Activated CD4-positive, CD25-positive, alpha-beta regulatory T cell (primary cell): ENCODE results near the gene SHANK2.

Experiments used
- DNase-seq, 4 experiments: peaks; one replicate each; lab custom pipeline; 2025; lab: John Stamatoyannopoulos, UW

SHANK2 gene

DNA sequence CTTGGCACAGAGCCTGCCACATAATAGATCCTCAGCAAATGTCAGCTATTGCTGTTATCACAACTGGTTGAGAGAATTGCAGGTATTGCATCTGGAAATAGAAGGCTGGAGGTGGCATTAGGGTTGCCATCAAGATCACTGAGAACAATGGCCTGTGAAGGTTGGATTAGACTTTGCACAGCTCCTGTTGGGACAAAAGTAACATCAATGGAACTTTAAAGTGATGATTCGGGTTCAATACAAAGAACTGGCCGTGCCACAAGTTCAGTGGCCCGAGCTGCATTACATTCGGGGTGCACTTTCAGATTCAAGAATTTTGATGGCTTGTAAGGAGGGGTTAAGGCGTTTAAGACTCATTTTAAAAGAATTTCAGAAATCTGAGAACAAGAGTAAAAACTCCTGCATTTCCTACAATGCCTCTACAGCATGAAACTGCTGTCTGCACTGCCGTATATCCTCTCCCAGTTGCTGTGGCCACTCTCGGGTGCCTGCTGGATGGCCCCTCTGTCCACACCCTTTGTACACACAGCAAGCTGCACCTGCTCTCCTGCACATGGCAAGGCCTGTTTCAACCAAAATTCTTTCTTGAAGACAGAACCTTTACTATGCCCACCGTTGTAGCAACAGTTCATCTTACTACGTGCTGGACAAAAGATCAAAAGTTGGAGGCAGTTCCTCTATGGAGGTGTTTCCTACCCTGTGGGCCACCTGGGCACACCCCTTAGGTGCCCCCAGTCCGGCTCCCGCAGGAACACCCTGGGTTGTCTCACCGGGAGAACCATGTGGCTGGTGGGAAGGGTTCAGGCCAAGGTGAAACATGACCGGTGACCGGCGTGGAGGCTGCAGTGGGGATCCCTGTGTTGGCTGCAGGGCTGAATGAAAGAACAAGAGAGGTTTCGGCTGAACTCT is 17.5 kb upstream of the SHANK2 start:
- DNase-seq: no peak

DNA sequence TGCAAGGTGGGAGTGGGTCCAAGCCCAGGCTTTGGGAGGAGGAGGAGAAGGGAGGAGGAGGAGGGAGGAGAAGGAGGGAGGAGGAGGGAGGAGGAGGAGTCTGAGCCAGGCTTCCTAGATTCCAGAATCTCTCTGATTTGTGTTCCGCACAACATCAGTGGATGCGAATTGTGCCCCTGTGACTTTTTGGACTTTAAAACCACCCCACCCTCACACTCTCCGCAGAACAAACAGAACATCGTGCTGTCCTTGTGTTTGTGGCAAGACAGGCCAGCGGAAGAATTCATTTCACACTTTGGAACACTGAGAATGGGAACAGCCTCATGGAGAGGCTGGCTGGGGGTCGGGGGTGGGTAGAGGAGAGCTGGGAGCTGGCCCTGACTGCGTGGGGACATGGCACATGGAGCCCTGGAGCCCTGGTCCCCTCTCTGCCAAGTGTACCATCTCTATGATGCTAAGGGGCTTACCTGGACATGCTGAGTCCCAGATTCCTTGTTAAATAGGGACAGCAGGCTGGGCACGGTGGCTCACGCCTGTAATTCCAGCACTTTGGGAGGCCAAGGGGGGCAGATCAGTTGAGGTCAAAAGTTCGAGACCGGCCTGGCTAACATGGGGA is 16.4 kb upstream of the SHANK2 start:
- no peak for DNase-seq

DNA sequence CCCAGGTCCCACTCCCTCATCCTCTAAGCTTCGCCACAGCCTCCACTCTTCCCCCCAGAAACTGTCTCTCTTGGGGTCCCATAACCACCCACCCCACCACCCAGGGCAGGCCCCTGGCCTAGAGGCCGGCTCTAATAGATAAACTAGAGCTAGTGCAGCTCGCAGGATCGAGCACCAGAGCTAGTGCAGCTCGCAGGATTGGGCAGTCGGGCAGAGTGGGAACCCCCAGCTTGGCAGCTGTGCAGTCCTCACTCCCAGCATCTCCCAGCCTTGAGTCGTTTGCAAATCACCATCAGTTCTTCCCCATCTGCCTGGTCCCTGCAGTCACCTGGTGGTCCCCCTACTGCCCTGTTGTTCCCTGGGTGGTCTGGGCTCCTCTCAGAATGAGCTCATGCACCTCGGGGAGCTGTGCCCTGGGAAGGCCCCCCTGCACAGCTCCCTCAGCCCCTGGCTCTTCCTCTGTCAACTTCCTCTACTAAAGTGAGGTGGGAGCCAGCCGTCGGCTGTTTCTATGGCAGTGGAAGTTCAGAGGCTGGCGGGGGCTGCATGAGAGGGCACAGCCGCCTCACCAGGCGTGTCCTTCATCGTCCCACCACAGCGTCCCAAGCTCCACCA is 15.5 kb upstream of the SHANK2 start:
- DNase-seq: no peak

DNA sequence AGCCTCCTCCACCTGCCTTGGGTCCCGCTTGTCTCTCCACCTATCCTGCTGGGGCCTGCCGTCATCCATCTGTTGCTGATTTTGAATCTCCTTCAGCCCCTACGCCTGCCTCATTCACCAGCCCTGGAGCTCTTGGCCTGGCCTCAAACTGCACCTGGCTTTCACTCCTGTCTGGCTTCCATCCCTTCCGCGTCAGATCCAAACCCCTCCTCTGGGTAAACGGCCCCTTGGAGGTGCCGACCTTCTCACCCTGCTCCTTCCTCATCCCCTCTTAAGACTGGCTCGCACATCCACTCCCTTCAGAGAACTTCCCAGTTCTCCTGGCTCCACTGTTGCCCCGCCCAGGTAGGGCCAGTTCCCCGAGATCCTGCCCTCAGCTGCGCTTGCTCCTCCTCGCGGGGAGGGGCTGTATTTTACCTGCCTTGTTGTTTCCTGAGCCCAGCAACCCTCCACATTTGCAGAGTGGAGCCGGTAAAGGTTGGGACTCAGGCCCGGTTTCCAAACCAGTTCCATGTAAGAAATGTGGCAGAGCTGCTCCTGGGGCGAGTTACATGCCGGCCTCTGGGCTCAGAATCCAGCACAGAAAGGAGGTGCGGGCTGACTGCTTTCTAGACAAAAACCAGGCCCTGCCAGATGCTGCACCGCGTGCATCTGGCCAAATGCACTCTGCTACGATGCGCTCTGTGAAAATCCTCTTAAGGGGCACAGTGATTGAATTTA is 13.9 kb upstream of the SHANK2 start:
- DNase-seq: no peak

DNA sequence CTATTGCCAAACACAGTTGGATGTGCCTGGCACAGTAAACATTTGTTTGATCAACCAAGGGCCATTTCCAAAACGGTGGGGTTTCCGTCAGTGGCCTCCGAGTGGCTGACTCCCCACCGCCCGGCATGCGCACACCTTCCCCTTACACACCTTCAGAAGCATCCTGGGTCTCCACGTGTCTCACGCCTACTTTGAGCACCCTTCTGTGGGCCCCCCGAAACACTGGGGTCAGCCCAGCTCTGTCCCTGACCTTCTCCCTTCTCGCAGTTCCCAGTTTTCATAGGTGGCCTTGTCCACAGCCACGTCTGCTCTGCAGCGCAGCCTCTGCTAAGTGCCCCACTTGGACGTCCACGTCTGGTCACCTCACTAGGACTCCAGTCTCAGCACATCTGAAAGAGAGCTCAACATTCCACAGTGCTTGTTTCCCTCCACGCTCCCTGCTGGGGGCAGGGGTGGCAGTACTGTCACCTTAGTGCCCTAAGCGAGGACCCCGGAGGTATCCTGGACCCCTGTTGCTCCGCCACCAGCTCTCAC is 13.2 kb upstream of the SHANK2 start:
- DNase-seq: no peak

GRCh38 chr11:71263386-71263785 is 11.0 kb upstream of the SHANK2 start:
- no peak for DNase-seq

GRCh38 chr11:71255800-71256479 is 3.6 kb upstream of the SHANK2 start:
- DNase-seq: no peak

GRCh38 chr11:71255323-71255722 is 2.9 kb upstream of the SHANK2 start:
- no peak for DNase-seq

DNA sequence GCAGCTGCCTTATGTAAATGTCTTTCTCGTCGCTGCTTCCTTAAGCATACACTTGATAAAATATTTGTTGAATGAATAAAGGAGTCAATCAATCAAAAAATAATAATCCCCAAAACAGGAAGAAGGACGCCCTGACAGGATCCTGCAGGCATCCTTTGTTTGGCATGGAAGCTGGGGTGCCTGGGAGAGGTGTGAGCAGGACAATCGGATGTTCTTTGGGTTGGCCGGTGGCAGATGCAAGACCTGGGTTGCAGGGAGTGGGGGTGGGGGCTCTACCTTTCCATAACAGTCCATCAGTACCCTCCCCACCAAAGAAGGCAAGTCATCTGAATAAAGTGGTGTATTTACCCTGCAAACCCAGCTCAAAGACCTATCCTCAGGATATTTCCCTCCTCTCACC is 1.4 kb upstream of the SHANK2 start:
- no peak for DNase-seq

- DNase-seq: no peak
Measured at GRCh38 chr11:71252770-71253730, 673 bp upstream of the SHANK2 start.

GRCh38 chr11:71251761-71252268 is 562 bp downstream of the SHANK2 start:
- no peak for DNase-seq

DNA sequence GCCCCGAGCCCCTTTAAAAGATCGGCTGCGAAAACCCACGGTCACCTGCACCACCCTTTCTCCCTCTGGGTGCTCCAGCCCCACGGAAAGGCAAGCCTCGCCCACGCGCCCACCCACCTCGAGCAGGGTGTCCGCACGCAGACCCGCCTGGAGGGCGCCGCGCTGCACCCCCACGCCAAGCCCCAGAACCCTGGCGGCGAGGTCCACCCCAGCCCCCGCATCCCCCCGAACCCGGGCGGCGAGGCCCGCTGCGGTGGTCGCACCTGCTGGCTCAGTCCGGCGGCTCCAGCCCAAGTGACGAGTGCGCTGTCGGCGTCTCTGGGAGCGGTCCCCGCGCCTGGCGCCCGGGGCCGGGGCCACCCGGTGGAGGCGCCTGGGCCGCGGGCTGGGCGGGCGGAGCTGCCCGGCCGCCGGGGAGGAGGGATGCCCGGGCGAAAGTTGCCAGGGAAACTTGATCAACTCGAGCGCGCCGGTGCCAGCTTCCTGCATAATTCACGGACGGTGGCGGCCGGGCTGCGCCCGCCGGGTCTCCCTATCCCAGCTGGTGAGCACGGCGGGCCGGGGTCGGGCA is 1.1 kb downstream of the SHANK2 start:
- DNase-seq: no peak

DNA sequence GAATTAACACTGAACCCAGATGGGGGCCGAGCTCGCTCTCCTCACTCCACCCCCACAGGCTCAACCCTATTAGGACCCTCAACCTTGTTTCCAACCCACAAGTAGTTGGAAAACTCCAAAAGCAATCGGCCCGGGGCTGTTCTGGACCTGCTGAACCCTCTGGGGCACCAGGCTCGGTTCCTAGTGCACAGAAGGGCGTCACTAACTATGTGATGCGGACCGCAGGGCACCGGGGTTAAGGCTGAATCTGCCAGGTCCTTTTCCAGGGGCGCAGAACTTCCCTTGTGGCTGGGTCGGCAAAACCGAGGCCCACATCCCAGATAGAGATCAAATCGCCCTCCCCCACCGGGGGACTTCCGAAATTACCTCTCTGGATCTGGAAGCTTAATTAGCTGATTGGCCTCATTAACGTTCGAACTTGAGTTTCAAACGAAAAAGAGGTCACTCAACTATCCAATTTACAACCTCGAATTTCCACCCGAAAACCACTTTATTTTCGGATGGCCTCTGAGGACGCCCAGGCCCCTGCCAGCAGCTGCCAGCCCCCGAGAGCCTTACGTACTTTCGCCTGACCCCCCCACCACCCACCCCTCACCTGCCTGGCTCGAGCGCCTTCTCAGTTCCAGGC is 1.7 kb downstream of the SHANK2 start:
- no peak for DNase-seq

- no peak for DNase-seq
Measured at GRCh38 chr11:71249301-71249700, 3.1 kb downstream of the SHANK2 start.

- no peak for DNase-seq
Measured at GRCh38 chr11:71248656-71249055, 3.7 kb downstream of the SHANK2 start.

DNA sequence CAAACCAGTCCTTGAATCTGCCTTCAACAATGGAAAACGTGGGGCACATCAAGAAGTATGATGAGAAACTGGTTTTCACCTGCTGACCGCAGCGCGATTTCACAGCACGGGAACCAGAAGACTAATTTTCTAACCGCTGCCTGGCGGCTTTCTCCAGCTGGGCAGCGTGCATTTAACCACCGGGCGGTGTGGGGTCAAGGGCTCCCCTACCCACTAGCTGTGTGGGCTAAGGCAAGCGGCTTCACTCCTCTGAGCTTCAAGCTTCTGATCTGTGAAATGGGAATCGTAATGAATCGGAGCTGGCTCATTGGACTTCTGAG is 4.2 kb downstream of the SHANK2 start:
- DNase-seq: no peak

DNA sequence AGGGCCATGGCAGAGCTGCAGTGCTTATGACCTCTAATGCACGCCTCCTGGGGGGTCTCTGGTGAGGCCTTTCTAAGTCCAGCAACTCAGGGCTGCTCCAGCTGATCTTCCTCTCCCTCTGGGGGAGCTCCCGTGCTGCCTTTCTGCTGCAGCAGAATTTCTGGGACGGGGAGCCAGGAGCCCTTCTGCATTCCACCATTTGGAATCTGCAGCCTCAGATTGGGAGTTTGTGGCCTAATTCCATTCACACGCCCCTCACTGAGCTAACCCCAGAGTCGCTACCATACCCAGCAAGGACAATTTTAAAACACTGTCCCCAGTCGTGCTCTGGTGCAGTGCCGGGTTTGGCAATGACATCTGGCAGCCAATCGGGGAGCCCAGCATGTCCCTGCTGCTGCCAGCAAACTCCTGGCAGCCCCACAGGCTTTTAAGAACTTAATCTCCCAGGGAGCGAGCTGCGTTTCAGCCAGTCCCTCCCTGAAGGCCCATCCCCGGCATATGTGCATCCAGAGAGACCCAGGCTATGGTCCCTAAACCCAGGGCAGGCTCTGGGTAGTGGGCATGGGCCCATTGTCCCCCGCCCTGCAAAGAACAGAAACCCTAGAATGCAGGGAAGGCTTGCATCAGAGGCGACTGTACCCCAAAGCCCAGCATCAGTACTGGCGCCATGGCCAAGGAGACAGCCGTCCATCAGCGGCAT is 4.7 kb downstream of the SHANK2 start:
- no peak for DNase-seq

GRCh38 chr11:71246559-71246958 is 5.8 kb downstream of the SHANK2 start:
- DNase-seq: no peak
